ENCODE results near the gene GZMH. TPM values are rescaled to one million over a fixed set of nuclear protein-coding genes. Genes with fewer than 3 reads are reported as not detected.

GZMH gene
- total RNA-seq, 2 donors from 2014 or later: 14.7 TPM; not detected in 1

DNA sequence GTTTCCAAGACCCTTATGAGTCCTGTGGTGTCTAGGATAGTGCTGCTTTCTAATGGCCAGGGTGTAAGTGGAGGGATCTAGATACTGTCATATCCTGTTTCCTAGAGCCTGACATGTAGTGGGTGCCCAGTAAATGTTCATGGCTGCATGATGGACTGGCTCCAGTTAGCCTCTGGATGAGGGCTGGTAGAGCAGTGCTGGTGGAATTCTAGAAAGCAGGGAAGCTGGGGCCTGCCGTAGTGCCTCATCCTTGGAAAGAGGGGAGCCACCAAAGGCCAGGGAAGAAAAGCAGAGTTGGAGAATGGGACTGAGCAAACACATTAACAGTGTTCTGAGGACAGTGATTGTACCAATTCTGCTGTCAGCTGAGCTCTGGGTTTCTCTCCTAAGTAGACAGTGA is 23.9 kb upstream of the GZMH start:
- DNase-seq (ENCODE audit: low spot score) (no peak), ATAC-seq (ENCODE audit: insufficient number of reproducible peaks, low FRiP score, low read depth) (no peak)
- Histone ChIP-seq H3K4me1 (ENCODE audit: control insufficient read depth in 1 of 2, low read depth in 2 of 2) (no peaks in the 10 kb centered on the region), H3K36me3 (no peaks in the 10 kb centered on the region), H3K9me3 (no peaks in the 10 kb centered on the region), H3K4me3 (no peak overlapping the region), H3K27me3 (replicated peaks; ENCODE audit: insufficient read depth) (no peaks in the 10 kb centered on the region), H3K27ac (no peak overlapping the region)
- TF ChIP-seq, protein P1, sequence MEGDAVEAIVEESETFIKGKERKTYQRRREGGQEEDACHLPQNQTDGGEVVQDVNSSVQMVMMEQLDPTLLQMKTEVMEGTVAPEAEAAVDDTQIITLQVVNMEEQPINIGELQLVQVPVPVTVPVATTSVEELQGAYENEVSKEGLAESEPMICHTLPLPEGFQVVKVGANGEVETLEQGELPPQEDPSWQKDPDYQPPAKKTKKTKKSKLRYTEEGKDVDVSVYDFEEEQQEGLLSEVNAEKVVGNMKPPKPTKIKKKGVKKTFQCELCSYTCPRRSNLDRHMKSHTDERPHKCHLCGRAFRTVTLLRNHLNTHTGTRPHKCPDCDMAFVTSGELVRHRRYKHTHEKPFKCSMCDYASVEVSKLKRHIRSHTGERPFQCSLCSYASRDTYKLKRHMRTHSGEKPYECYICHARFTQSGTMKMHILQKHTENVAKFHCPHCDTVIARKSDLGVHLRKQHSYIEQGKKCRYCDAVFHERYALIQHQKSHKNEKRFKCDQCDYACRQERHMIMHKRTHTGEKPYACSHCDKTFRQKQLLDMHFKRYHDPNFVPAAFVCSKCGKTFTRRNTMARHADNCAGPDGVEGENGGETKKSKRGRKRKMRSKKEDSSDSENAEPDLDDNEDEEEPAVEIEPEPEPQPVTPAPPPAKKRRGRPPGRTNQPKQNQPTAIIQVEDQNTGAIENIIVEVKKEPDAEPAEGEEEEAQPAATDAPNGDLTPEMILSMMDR (IDR thresholded peaks at IDR 0.05): no peak

DNA sequence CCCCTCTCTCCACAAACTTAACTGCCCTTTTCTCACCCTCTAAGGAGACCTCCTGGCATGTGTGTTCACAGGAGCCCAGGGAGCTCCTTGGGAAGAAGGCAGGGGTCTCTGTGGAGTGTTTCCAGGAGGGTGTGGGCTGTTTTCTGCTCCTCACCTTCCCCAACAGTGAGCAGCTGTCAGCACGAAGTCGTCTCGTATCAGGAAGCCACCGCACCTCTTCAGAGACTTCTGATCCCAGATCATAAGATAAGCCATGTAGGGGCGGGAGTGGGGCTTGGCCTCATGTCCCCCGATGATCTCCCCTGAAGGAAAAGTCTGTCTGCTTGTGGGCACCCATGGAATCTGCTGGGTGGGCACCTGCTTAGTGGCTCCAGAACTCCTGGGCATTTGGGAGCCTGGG is 23.3 kb upstream of the GZMH start:
- DNase-seq (ENCODE audit: low spot score) (no peak), ATAC-seq (ENCODE audit: insufficient number of reproducible peaks, low FRiP score, low read depth) (no peak)
- Histone ChIP-seq H3K9me3 (no peaks in the 10 kb centered on the region), H3K4me3 (no peak overlapping the region), H3K4me1 (ENCODE audit: control insufficient read depth in 1 of 2, low read depth in 2 of 2) (no peaks in the 10 kb centered on the region), H3K36me3 (no peaks in the 10 kb centered on the region), H3K27ac (no peak overlapping the region), H3K27me3 (replicated peaks; ENCODE audit: insufficient read depth) (no peaks in the 10 kb centered on the region)
- TF ChIP-seq, protein P1 (IDR thresholded peaks at IDR 0.05): no peak

DNA sequence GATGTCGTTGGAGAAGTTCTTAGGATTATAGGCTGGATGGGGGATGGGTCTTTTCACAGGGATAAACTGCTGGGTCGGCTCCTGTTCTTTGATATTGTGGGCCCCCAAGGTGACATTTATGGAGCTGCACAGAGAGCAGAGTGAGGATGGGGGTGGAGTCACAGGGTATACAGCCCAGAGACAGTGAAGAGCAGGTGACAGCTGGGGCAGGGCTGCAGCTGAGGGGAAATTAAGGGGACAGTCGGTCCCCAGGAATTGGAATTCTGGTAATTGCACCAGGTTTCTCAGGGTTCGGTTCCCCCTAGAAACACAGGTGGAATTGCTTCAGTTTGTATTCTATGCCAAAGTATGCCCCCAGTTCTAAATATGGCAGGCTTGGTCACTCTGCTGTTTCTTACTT is 22.9 kb upstream of the GZMH start:
- H3K4me3 ChIP-seq: no peak overlapping the region
- no peaks in the 10 kb centered on the region for H3K4me1 ChIP-seq (ENCODE audit: control insufficient read depth in 1 of 2, low read depth in 2 of 2)
- H3K27me3 ChIP-seq (replicated peaks; ENCODE audit: insufficient read depth): no peaks in the 10 kb centered on the region
- no peak overlapping the region for H3K27ac ChIP-seq
- H3K36me3 ChIP-seq: no peaks in the 10 kb centered on the region
- TF ChIP-seq, protein P1 (IDR thresholded peaks at IDR 0.05): no peak
- ATAC-seq (ENCODE audit: insufficient number of reproducible peaks, low FRiP score, low read depth): no peak
- H3K9me3 ChIP-seq: no peaks in the 10 kb centered on the region
- no peak for DNase-seq (ENCODE audit: low spot score)

DNA sequence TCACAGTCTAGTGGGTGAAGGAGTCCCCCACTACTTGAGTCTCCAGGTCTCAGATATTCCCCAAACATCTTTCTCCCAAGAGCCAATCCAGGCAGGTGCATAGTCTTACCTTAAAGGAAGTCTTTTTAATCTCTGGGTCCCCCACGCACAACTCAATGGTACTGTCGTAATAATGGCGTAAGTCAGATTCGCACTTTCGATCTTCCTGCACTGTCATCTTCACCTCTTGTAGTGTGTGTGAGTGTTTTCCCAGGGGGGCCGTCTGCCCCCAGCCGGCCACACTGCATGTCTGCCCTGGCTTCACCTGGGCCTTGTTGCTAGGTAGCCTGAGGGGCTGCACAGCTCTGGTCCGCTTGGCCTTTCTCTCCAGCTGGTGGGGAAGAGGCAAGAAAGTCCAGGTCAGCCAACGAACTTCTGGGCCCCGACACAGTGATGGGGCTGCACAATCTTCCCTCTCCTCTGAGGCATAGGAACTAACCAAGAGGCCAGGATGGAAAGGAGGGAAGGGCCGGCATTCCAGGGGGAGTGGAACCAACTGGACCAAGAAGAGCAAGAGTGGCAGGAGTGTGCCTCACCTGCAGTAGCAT is 22.4 kb upstream of the GZMH start:
- no peak overlapping the region for H3K4me3 ChIP-seq
- no peak for ATAC-seq (ENCODE audit: insufficient number of reproducible peaks, low FRiP score, low read depth)
- TF ChIP-seq, protein P1 (IDR thresholded peaks at IDR 0.05): no peak

DNA sequence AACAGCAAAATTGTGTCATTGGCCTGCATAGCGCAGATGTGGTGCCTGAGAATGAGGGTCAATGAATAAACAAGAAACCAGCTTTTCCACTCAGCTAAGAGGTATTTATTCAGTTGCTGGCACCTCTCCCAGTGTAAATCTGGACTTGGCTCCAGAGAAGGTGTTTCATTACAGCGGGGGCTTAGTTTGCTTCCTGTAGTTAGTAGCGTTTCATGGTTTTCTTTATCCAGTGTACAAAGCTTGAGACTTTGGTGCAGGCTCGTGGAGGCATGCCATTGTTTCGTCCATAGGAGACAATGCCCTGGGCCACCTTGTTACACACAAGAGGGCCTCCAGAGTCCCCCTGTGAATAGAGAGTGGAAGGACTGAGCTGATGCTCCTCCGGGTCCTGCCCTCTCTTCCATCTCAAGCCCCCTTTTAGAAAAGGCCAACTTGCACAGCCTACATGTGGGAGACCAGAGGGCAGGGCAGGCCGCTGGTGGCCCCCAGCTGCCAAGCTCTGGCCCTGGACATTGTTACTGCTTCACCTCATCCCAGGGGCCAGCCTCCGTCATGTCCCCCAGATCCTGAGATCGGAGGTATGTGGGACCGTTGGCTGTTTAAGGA is 21.5 kb upstream of the GZMH start:
- Histone ChIP-seq H3K27ac (no peak overlapping the region), H3K9me3 (no peaks in the 10 kb centered on the region), H3K4me1 (ENCODE audit: control insufficient read depth in 1 of 2, low read depth in 2 of 2) (no peaks in the 10 kb centered on the region), H3K27me3 (replicated peaks; ENCODE audit: insufficient read depth) (no peaks in the 10 kb centered on the region), H3K4me3 (no peak overlapping the region), H3K36me3 (no peaks in the 10 kb centered on the region)
- TF ChIP-seq, protein P1 (IDR thresholded peaks at IDR 0.05): no peak
- no peak for ATAC-seq (ENCODE audit: insufficient number of reproducible peaks, low FRiP score, low read depth)
- DNase-seq (ENCODE audit: low spot score): no peak

More for the DNA sequence above, 22.4 kb upstream of the GZMH start:
- Histone ChIP-seq H3K27ac (no peak overlapping the region), H3K9me3 (no peaks in the 10 kb centered on the region), H3K4me1 (ENCODE audit: control insufficient read depth in 1 of 2, low read depth in 2 of 2) (no peaks in the 10 kb centered on the region), H3K27me3 (replicated peaks; ENCODE audit: insufficient read depth) (no peaks in the 10 kb centered on the region), H3K36me3 (no peaks in the 10 kb centered on the region)
- no peak for DNase-seq (ENCODE audit: low spot score)

All from thoracic aorta (tissue), 2 donors.